GM18951 (cell line): Measurements from ENCODE around the gene TENT4A.

Experiments used
- POLR2A ChIP-seq: IDR thresholded peaks from 4 replicates; pipeline ENCODE4 v1.6.1; 2011; ENCODE audit warnings: mild to moderate bottlenecking; ENCODE audit not compliant: insufficient read length, insufficient read depth; ENCODE audit errors: extremely low read depth
- in situ Hi-C: fragments of 300-500 bp; cut with MboI; formaldehyde crosslinking; loops from one replicate; pipeline ENCODE4 v1.12.0; 2022; ENCODE audit warnings: low sequenced_read_pairs, mixed read lengths, inconsistent platforms; ENCODE audit not compliant: unreplicated experiment

Gene TENT4A

DNA sequence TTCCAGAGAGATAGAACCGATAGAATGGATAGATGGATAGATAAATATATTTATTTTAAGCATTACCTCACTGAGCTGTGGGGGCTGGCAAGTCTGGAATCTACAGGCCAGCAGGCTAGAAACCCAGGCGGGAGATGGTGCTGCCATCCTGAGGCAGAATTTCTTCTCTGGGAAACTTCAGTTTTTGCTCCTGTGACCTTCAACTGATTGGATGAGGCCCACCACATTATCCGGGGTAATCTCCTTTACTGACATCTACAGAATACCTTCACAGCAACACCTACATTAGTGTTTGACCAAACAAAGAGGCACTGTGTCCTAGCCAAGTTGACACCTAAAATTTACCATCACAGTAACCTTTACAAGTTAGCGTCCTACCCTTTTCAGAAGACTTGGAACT is 29.2 kb upstream of the TENT4A start:
- in situ Hi-C loops, result no loop called here
- no peak for TF ChIP-seq POLR2A

DNA sequence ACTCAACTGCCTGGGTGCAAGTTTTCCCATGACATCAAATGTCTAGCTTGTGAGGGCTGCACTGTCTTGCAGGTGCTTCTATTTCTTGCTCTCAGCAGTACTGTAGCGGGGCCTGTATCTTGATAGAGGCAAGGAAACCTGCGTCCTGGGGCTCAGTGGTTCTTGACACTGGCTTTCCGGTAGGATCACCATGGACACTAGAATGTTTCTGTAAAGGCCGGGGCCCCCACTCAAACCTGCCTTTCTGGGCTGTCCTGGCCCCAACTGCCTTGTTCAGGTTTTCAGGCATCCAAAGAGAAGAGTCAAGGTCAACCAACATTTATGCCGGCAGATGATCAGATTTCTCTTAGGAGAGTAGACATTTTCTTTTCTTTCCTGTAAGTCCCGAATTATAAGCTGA is 26.7 kb upstream of the TENT4A start:
- no peak for TF ChIP-seq POLR2A

GRCh38 chr5:6686915-6687409 is 26.3 kb upstream of the TENT4A start:
- in situ Hi-C loops, result no loop called here
- TF ChIP-seq POLR2A, result no peak

More for the DNA sequence above, 26.7 kb upstream of the TENT4A start:
- in situ Hi-C loops, result no loop called here

DNA sequence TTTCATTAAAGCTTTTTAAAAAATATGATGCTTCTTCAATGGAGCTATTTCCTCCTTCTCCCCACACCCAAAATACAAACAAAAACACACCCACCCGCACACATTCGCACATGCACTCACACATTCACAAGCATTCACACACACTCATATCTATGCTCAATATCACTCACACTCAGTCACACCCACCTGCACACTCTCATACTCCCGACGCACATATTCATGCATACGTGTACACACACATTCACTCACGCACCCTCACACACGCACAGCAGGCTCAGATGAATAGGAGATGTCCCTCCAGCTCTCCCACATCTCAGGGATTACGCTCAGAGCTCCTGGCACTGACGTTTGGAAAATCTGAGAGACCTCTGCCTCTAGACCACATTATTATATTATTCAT is 25.7 kb upstream of the TENT4A start:
- in situ Hi-C loops, result no loop called here
- TF ChIP-seq POLR2A, result no peak

- in situ Hi-C loops, result no loop called here
- TF ChIP-seq POLR2A, result no peak
Observed at GRCh38 chr5:6692906-6693305, 20.3 kb upstream of the TENT4A start.

DNA sequence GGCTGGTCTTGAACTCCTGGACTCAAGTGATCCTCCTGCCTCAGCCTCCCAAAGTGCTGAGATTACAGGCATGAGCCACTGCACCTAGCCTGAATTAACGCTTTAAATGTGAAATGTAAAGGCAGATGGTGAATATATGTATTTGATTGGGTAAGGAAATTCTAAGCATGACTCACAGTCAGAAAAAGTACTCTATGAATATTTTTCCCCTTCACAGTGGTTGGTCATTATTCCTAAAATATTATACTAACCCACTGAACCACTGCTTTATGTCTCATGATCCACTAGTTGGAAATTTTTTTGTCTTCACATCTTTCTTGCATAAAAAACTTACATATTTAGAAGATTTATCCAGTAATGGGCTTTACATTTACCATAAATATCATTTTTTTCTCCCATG is 14.5 kb upstream of the TENT4A start:
- no peak for TF ChIP-seq POLR2A
- in situ Hi-C loops, result no loop called here

- in situ Hi-C loops, result no loop called here
- no peak for TF ChIP-seq POLR2A
Observed at GRCh38 chr5:6699357-6699756, 13.9 kb upstream of the TENT4A start.

- no peak for TF ChIP-seq POLR2A
- in situ Hi-C loops, result no loop called here
Observed at GRCh38 chr5:6700074-6700684, 13.1 kb upstream of the TENT4A start.

DNA sequence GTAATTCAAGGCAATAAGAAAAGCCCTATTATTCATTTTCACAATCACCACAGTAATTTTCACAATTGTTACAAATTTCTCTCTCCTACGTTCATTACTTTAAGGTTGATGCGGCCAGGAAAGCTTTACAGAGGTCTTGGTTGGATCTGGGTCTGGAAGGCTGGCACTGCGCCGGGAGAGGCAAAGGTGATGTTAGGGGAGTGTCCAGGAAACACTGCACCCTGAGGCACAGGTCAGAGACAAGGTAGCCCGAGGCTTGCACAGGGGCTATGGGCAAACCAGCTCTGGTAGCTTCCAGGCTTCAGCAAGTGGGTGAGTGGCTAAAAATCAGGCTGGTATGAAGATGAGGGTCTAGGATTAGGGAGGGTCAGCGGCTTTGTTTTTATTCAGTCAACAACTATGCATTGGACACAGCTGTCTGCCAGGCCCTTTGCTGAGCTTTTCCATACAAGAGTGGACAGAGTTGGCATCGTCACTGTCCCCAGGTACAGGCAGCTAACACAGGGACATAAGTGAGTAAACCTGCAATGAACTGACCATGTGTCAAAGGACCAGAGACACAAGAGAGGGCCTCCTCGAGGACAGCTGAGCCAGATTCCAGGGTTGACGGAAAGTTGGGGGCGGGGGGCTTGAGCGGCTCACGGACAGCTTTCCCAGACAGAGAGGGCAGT is 12.4 kb upstream of the TENT4A start:
- no peak for TF ChIP-seq POLR2A
- in situ Hi-C loops, result no loop called here

- in situ Hi-C loops, result no loop called here
- no peak for TF ChIP-seq POLR2A
Observed at GRCh38 chr5:6701491-6701890, 11.7 kb upstream of the TENT4A start.

DNA sequence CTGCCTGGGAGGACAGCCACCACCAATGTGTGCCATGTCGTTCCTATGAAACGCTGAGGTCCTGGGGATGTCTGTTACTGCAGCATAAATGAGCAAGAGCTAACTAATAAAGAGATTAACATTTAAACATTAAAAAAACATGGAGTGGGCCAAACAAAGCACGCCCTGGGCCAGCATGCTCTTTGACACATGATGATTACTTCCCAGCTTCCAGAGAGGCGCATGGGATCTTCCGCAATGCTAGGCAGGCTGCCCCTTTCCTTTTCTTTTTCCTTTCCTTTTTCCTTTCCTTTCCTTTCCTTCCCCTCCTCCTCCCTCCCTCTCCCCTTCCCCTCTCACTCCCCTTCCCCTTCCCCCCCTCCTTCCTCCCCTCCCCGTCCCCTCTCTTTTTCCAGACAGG is 10.6 kb upstream of the TENT4A start:
- in situ Hi-C loops, result no loop called here
- TF ChIP-seq POLR2A, result no peak

GRCh38 chr5:6703806-6704205 is 9.4 kb upstream of the TENT4A start:
- no peak for TF ChIP-seq POLR2A
- in situ Hi-C loops, result no loop called here

DNA sequence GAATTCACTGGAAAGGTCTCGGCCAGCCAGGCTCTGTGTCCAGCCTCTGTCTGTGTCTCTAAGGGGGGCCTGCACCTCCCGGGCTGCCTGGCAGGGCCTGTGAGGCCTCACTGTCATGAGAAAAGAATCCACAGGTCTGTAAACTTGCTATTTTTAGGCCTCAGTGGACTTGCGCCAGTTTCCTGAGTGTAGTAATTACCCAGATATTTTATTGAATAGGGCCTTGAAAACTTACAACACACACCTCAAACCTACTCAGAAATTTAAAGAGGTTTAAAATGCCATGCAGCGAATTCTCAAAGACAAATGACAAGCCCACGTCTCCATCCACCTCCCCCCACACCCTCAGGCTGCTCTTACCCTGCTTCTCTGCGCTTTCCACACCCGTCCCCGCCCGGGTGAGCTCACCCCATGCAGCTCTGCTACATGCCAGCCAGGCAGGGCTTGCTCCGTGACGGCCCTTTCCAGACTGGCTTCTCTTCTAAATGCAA is 8.8 kb upstream of the TENT4A start:
- TF ChIP-seq POLR2A, result no peak
- in situ Hi-C loops, result no loop called here

GRCh38 chr5:6705088-6705487 is 8.1 kb upstream of the TENT4A start:
- TF ChIP-seq POLR2A, result no peak
- in situ Hi-C loops, result no loop called here
